ENCODE results near the gene PLA2G15. TPM values are rescaled to one million over a fixed set of nuclear protein-coding genes. Genes with fewer than 3 reads are reported as not detected.

The PLA2G15 gene
- total and polyA plus RNA-seq, 2 of the 13 experiments (the other 11 are each of a cell fraction or from before 2014, with no cell fraction given): 14.4 to 23.7 TPM

- no TSS peak for BruUV-seq (replicated peaks)
- H2AFZ ChIP-seq (ENCODE audit: low read length): peak overlapping the region; percentile 73
- CTCF ChIA-PET (ENCODE audit: low intra/inter-chr PET ratio, low total read pairs): interaction anchor here (2.0 kb wide), 1 partner anchor 71 kb away, joined by 8 read pairs; no protein-coding TSS in a partner anchor
- peaks cover 3 to 22% of the 10 kb centered on the region in 2 experiments; a peak in 4 of 5 replicates for H3K36me3 ChIP-seq (replicated peaks in 1 of 2; ENCODE audit: control insufficient read depth in 1 of 2, insufficient read depth in 2 of 2, low read length in 2 of 2)
- in situ Hi-C loops (cut with HindIII; ENCODE audit: extremely low pct_ligation_motif_present, low pct_unique_long_range_greater_than_20kb): no loop called here
- H3K27me3 ChIP-seq (ENCODE audit: control insufficient read depth in 1 of 2, insufficient read depth in 2 of 2, low read length in 2 of 2): no peaks in the 10 kb centered on the region
- no peaks in the 10 kb centered on the region for H4K20me1 ChIP-seq (ENCODE audit: insufficient read depth, low read length)
- 76% methylated on average over 6 of the region's 6 CpGs for WGBS (ENCODE audit: low lambda C conversion rate)
- FAIRE-seq (no peak), DNase-seq (ENCODE audit: low spot score) (no peak), ATAC-seq (peak; percentile 8)
- H3K4me1 ChIP-seq (ENCODE audit: insufficient read depth, low read length): peaks cover 43% of the 10 kb centered on the region
- H3K27ac ChIP-seq (ENCODE audit: extremely low read length, insufficient read depth, low read length): peak overlapping the region; percentile 87
- peak overlapping the region; percentile 73 for H3K9ac ChIP-seq (ENCODE audit: insufficient read depth, low read depth, low read length)
- H3K9me3 ChIP-seq (ENCODE audit: low read length): no peaks in the 10 kb centered on the region
- intact Hi-C loops (cut with micrococcal nuclease; ENCODE audit: unreplicated experiment): no loop called here
- no peaks in the 10 kb centered on the region for H3K79me2 ChIP-seq (ENCODE audit: insufficient read depth, low read length)
- POLR2A ChIA-PET: interaction anchor here (0.8 to 3.3 kb wide), 19 partner anchors 11 to 177 kb away, joined by 3 to 92 read pairs (median 5); partner anchors contain the start of genes ESRP2, PLA2G15, PRMT7 and SLC7A6OS
- peak overlapping the region in 1 of 3 experiments; percentile 47; a peak in 2 of 6 replicates for H3K4me3 ChIP-seq (replicated peaks in 1 of 3; ENCODE audit: insufficient read depth in 1 of 3, low read depth in 2 of 3, low read length in 3 of 3)
- peak overlapping the region; percentile 67 for H3K4me2 ChIP-seq (ENCODE audit: low read depth, low read length)
- peak; percentile 16; the same call in 1 of the 2 replicates for TF ChIP-seq NFKB2 (CRISPR knock-in tag; IDR thresholded peaks at IDR 0.05; ENCODE audit: borderline replicate concordance)
- no peak for TF ChIP-seq PAX8 (CRISPR knock-in tag; IDR thresholded peaks at IDR 0.05; ENCODE audit: borderline replicate concordance)
- 0 out of 2 replicates have a peak, but pooled peaks have one; percentile 5 for TF ChIP-seq ZNF782 (CRISPR knock-in tag; IDR thresholded peaks at IDR 0.05; ENCODE audit: borderline replicate concordance)
- TF ChIP-seq EEA1 (CRISPR knock-in tag; IDR thresholded peaks at IDR 0.05; ENCODE audit: borderline replicate concordance): no peak
- 0 out of 2 replicates have a peak, but pooled peaks have one; percentile 6 for TF ChIP-seq MTERF4 (CRISPR knock-in tag; IDR thresholded peaks at IDR 0.05)
- no peak for TF ChIP-seq ZNF138 (CRISPR knock-in tag; IDR thresholded peaks at IDR 0.05; ENCODE audit: low read depth)
- TF ChIP-seq POGK (CRISPR knock-in tag; conservative IDR thresholded peaks at IDR 0.05): 0 out of 2 replicates have a peak, but pooled peaks have one; percentile 13
- TF ChIP-seq KLF16 (CRISPR knock-in tag; IDR thresholded peaks at IDR 0.05): 0 out of 4 replicates have a peak, but pooled peaks of 1 of the 2 experiments have one; percentile 21
- TF ChIP-seq NFYB (CRISPR knock-in tag; IDR thresholded peaks at IDR 0.05): no peak
- TF ChIP-seq ARNT2 (CRISPR knock-in tag; IDR thresholded peaks at IDR 0.05; ENCODE audit: low read depth): 0 out of 2 replicates have a peak, but pooled peaks have one; percentile 6
- 0 out of 2 replicates have a peak, but pooled peaks have one; percentile 8 for TF ChIP-seq MXD3 (CRISPR knock-in tag; IDR thresholded peaks at IDR 0.05)
- TF ChIP-seq ZNF777 (CRISPR knock-in tag; IDR thresholded peaks at IDR 0.05): no peak
- TF ChIP-seq NR2C2 (CRISPR knock-in tag; IDR thresholded peaks at IDR 0.05; ENCODE audit: borderline replicate concordance): peak; percentile 1; the same call in 1 of the 2 replicates
- TF ChIP-seq ATAD3A (CRISPR knock-in tag; IDR thresholded peaks at IDR 0.05): 0 out of 2 replicates have a peak, but pooled peaks have one; percentile 8
- TF ChIP-seq SMAD3 (CRISPR knock-in tag; IDR thresholded peaks at IDR 0.05): no peak
- TF ChIP-seq REL (CRISPR knock-in tag; conservative IDR thresholded peaks at IDR 0.05): no peak
- no peak for TF ChIP-seq SIN3A (IDR thresholded peaks at IDR 0.05; ENCODE audit: borderline replicate concordance, low read depth, low read length)
- TF ChIP-seq ZNF569 (CRISPR knock-in tag; IDR thresholded peaks at IDR 0.05; ENCODE audit: borderline replicate concordance): 0 out of 2 replicates have a peak, but pooled peaks have one; percentile 23
- TF ChIP-seq TFAP4 (IDR thresholded peaks at IDR 0.05; ENCODE audit: borderline replicate concordance, low read depth): no peak
- TF ChIP-seq POLR2AphosphoS2 (IDR thresholded peaks at IDR 0.05; ENCODE audit: low read depth, low read length): no peak
These were observed 12.2 kb downstream of the PLA2G15 start for GRCh38 chr16:68257251-68257905.

All from HepG2 (cell line).